Subcutaneous adipose tissue (tissue), 4 donors: ENCODE results near the gene EHD2. TPM values are rescaled to one million over a fixed set of nuclear protein-coding genes. Genes with fewer than 3 reads are reported as not detected.

Source experiments
- CTCF ChIP-seq: fragments of 450-650 bp; IDR thresholded peaks from one replicate; pipeline ENCODE4 v1.5.1; 2016; ENCODE audit warnings: low read depth, mild to moderate bottlenecking, control low read depth, antibody characterized with exemption, moderate library complexity
- total RNA-seq, 4 donors: library from RNA; depleted of rRNA; stranded (reverse); fragments of >200 nt; gene quantifications; one replicate each; pipeline ENCODE4 v1.1.0, GENCODE V29; 2016

The EHD2 gene
- total RNA-seq, 4 donors from 2014 or later: 77.5 to 340 (median 130) TPM

GRCh38 chr19:47757617-47758442 lies 44.6 kb downstream of the EHD2 start:
- TF ChIP-seq CTCF: no peak

DNA sequence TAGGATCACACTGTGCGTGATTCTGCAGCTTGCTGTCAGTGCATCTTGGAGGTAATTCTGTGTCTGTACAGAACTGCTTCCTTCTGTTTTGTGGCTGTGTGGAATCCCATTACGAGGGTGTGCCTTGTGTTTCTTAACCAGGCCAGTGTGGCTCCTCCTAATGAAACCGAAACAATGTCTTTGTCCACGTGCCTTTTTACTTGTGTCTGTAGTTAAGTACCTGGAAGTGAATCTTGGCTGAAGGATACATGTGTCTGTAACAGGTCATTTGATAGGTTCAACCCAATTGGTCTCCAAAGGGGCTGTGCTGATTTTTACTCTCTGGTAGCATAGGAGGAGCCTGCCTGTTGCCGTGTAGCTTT lies 45.2 kb downstream of the EHD2 start:
- TF ChIP-seq CTCF: no peak

- no peak for TF ChIP-seq CTCF
Observed at GRCh38 chr19:47760632-47760999, 47.4 kb downstream of the EHD2 start.

DNA sequence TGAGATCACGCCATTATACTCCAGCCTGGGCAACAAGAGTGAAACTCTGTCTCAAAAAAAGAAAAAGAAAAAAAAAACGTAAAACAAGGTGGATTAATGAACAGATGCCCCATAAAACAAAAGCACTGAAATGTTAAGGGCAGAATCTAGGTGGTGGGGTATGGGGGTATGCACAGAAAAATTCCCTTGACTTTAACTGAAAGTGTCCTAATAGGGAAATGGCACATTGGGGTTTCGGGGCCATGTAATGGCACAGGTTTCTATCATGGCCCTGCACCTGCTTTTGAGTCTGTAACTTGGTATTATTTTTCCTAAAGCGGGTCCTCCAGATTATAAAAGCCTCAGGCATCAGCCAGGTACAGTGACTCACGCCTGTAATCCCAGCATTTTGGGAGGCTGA lies 48.3 kb downstream of the EHD2 start:
- TF ChIP-seq CTCF: no peak

- TF ChIP-seq CTCF: no peak
Observed at GRCh38 chr19:47762151-47762550, 48.9 kb downstream of the EHD2 start.

DNA sequence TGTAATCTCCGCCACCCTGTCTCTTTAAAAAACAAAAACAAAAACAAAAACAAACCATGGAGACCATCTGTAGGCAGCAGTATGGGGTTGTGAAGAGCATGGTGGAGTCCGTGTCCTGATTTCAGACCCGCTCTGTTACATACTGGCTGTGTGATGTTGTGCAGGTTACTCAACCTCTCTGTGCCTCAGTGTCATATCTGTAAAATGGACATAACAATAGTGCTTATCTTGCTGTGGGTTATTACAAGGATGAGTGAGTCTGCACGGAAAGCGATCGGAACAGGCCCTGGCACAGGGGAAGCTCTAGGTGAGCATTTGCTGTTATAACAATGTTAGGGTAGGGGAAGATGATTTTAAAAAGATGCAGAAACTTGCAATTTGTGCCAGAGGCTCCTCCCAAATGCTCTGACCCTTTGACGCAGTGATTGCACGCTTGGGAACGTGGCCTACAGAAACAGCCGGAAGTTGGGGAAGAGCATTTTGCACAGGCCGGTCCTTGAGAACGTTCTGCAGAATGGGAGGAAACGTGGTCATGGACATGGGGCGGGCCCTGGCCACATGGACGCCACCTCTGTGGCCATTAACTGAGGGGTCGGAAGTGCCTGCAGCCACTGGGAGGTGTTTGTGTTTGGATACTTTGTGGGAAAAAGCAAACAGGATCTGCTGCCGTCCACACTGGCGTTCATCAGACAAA lies 49.5 kb downstream of the EHD2 start:
- TF ChIP-seq CTCF: no peak

DNA sequence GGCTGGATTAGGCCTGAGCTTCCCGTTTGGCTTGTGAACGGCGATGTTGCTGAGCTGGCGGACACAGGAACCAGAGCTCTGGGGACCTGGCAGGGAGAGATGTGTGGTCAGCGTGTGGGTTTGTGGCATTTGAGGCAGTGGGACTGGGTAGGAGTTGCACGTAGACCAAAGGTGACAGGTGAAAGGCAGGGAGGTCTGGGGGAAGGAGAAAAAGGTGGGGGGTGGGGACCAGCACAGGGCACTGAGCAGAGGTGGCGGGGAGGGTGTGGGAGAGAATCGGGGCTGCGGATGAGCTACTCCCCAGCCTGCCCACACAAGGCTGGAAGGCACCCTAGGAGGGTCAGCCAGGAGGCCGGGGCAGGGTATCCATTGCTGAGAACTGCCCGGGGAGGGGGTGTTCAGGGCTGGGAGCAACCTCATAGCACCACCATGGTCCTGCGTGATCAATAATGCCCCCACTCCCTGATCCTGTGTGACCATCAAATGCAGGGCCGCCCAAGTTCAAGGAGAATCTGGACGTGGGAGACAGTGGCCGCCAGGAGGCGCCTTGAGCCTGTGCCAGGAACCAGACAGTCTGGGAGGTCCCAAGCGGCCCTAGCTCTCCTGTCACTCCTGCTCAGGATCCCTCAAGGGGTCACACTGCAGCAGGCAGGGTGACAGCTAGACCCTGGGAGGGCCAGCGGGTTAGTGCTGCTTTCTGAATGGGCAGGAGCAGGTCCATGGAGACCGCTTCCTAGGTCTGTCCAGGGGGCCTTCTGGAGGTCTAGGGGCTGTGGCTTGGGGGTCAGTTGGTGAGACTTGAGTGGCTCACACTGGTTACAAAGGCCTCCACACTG lies 52.5 kb downstream of the EHD2 start:
- TF ChIP-seq CTCF: no peak
